ENCODE data around the gene LDHAL6B.

LDHAL6B gene

GRCh38 chr15:59221511-59222505 lies 15.2 kb downstream of the LDHAL6B start:
- DNase-seq = no peak

- DNase-seq = no peak
Measured at GRCh38 chr15:59222906-59223550, 16.4 kb downstream of the LDHAL6B start.

GRCh38 chr15:59223736-59224135 lies 17.1 kb downstream of the LDHAL6B start:
- no peak for DNase-seq

- no peak for DNase-seq
Measured at GRCh38 chr15:59224474-59224873, 17.8 kb downstream of the LDHAL6B start.

- no peak for DNase-seq
Measured at GRCh38 chr15:59227021-59227420, 20.4 kb downstream of the LDHAL6B start.

- DNase-seq = no peak
Measured at GRCh38 chr15:59229015-59229414, 22.4 kb downstream of the LDHAL6B start.

GRCh38 chr15:59229453-59229852 lies 22.8 kb downstream of the LDHAL6B start:
- DNase-seq = no peak

GRCh38 chr15:59230531-59231055 lies 23.9 kb downstream of the LDHAL6B start:
- DNase-seq = no peak

GRCh38 chr15:59232476-59232875 lies 25.8 kb downstream of the LDHAL6B start:
- no peak for DNase-seq

- no peak for DNase-seq
Measured at GRCh38 chr15:59236394-59236793, 29.8 kb downstream of the LDHAL6B start.

GRCh38 chr15:59237119-59237855 lies 30.6 kb downstream of the LDHAL6B start:
- DNase-seq = no peak

GRCh38 chr15:59237924-59238331 lies 31.3 kb downstream of the LDHAL6B start:
- DNase-seq = no peak

GRCh38 chr15:59240036-59240435 lies 33.4 kb downstream of the LDHAL6B start:
- DNase-seq = no peak

GRCh38 chr15:59242649-59243048 lies 36.0 kb downstream of the LDHAL6B start:
- DNase-seq = no peak

- DNase-seq = no peak
Measured at GRCh38 chr15:59243622-59244021, 37.0 kb downstream of the LDHAL6B start.

- no peak for DNase-seq
Measured at GRCh38 chr15:59244337-59244736, 37.7 kb downstream of the LDHAL6B start.

- no peak for DNase-seq
Measured at GRCh38 chr15:59245559-59245958, 38.9 kb downstream of the LDHAL6B start.

- peak in 1 of 2 experiments; percentile 2 for DNase-seq
Measured at GRCh38 chr15:59247364-59247763, 40.7 kb downstream of the LDHAL6B start.

GRCh38 chr15:59249816-59250215 lies 43.2 kb downstream of the LDHAL6B start:
- no peak for DNase-seq

- DNase-seq = no peak
Measured at GRCh38 chr15:59250249-59250648, 43.6 kb downstream of the LDHAL6B start.

GRCh38 chr15:59251001-59251845 lies 44.6 kb downstream of the LDHAL6B start:
- DNase-seq = no peak

GRCh38 chr15:59252137-59252536 lies 45.5 kb downstream of the LDHAL6B start:
- DNase-seq = no peak
